GM12891 (cell line): ENCODE results near the gene DKC1.
"Not testable (repeated sequence)": the region's sequence is repeated elsewhere in the genome, so short reads cannot be mapped to it uniquely, and the experiment has no call there.

ENCODE experiments used
- PAX5 ChIP-seq: IDR thresholded peaks from 2 replicates; pipeline ENCODE4 v1.6.1; 2011; ENCODE audit warnings: low read length, moderate library complexity, mild to moderate bottlenecking; ENCODE audit not compliant: insufficient read depth, severe bottlenecking
- POLR2A ChIP-seq: IDR thresholded peaks from 2 replicates; pipeline ENCODE4 v1.6.1; 2011; ENCODE audit warnings: low read depth, low read length, control low read depth
- POLR2AphosphoS5 ChIP-seq: IDR thresholded peaks from 2 replicates; pipeline ENCODE4 v1.6.1; 2011; ENCODE audit warnings: low read depth, low read length, control low read depth
- SPI1 ChIP-seq: IDR thresholded peaks from 2 replicates; pipeline ENCODE4 v1.6.1; 2011; ENCODE audit warnings: low read depth, low read length, control low read depth
- TAF1 ChIP-seq: IDR thresholded peaks from 2 replicates; pipeline ENCODE4 v1.6.1; 2011; ENCODE audit warnings: low read depth, low read length, control low read depth

- TF ChIP-seq POLR2A, POLR2AphosphoS5, TAF1, SPI1, PAX5: not testable (repeated sequence)
Observed at GRCh38 chrX:154817048-154817618, 54.5 kb downstream of the DKC1 start.
